ENCODE results near the gene RAB3B.
"Not testable (repeated sequence)": the region's sequence is repeated elsewhere in the genome, so short reads cannot be mapped to it uniquely, and the experiment has no call there.

Gene RAB3B

DNA sequence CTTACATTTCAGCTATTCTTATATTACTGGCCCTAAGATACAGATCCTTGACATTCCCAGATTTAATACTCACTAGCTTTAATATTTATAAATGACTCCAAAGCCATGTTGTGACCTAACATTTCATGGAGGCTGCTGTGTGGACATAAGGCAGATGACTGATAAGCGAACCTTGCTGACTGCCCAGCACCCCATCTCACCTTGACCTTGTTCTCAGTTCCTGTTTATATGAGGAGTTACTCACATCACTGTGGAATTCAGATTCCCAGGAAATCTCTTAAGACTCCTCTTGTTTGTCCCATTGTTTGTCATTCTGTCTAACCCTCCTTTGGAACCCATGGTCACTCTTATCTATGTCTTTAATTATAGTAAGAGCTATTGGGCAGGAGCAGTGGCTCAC, 21.9 kb downstream of the RAB3B start:
- DNase-seq (no peak), ATAC-seq (no peak)
- Mint-ChIP-seq H3K4me1 (peaks cover 3% of the 10 kb centered on the region), H3K27ac (no peak overlapping the region), H3K27me3 (no peaks in the 10 kb centered on the region), H3K9me3 (no peaks in the 10 kb centered on the region), H3K4me3 (no peak overlapping the region)

DNA sequence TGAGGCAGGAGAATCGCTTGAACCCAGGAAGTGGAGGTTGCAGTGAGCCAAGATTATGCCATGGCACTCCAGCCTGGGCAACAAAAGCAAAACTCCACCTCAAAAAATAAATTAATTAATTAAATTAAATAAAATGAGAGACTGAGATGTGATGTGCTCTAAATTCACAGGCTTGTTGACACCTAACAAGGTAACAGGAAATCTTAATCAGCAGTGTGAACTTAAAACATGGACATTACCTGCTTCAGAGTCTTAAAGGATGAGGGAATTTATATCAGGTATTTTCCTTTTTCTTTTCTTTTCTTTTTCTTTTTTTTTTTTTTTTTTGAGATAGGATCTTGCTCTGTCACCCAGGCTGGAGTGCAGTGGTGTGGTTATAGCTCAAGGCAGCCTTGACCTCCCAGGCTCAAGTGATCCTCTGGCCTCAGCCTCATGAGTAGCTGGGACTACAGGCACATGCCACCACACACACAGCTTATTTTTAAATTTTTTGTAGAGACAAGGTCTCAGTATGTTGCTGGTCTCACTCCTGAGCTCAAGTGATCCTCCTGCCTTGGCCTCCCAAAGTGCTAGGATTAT, 23.2 kb downstream of the RAB3B start:
- ATAC-seq, H3K4me1 Mint-ChIP-seq, H3K9me3 Mint-ChIP-seq, H3K27ac Mint-ChIP-seq, H3K4me3 Mint-ChIP-seq, DNase-seq, H3K27me3 Mint-ChIP-seq: not testable (repeated sequence)

DNA sequence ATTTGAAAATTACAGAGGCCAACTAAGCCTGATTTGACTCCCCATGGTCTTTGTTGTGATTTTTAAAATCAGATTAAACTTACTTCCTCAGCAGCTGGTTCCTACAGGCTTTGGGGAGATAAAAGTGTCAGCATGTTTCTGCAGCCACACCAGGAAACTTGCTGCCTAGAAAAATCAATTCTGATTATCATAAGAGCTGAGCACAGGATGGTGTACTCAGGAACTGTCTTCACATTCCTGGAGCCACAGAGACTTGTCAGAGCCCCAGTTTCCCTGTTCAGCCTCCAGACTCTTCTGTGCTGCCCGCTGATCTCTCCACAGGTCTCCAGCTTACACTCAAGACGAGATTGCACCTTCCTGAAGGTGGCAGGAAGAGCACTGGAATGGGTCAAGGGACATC, 23.9 kb downstream of the RAB3B start:
- ATAC-seq (no peak), DNase-seq (no peak)
- no peaks in the 10 kb centered on the region for H3K4me1 Mint-ChIP-seq
- no peak overlapping the region for H3K27ac Mint-ChIP-seq
- H3K27me3 Mint-ChIP-seq, result no peaks in the 10 kb centered on the region
- no peaks in the 10 kb centered on the region for H3K9me3 Mint-ChIP-seq
- H3K4me3 Mint-ChIP-seq, result no peak overlapping the region

DNA sequence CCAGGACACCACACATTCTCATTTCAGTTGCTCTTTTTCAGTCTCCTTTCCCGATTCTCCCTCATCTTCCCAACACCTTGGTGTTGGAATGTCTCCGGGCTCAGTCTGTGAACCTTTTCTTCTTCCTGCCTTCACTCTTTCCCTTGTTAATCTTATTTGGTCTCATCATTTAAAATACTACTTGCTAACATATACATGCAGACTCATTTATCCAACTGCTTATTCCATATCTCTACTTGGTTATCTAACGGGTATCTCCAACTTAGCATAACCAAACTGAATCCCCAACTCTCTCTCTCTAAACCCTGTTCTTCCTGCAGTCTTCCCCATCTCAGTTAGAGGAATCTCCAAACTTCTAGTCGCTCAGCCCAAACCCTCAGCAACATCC, 26.2 kb downstream of the RAB3B start:
- Mint-ChIP-seq H3K4me3 (no peak overlapping the region), H3K9me3 (no peaks in the 10 kb centered on the region), H3K27ac (no peak overlapping the region), H3K4me1 (no peaks in the 10 kb centered on the region), H3K27me3 (peaks cover 7% of the 10 kb centered on the region)
- DNase-seq (no peak), ATAC-seq (no peak)

DNA sequence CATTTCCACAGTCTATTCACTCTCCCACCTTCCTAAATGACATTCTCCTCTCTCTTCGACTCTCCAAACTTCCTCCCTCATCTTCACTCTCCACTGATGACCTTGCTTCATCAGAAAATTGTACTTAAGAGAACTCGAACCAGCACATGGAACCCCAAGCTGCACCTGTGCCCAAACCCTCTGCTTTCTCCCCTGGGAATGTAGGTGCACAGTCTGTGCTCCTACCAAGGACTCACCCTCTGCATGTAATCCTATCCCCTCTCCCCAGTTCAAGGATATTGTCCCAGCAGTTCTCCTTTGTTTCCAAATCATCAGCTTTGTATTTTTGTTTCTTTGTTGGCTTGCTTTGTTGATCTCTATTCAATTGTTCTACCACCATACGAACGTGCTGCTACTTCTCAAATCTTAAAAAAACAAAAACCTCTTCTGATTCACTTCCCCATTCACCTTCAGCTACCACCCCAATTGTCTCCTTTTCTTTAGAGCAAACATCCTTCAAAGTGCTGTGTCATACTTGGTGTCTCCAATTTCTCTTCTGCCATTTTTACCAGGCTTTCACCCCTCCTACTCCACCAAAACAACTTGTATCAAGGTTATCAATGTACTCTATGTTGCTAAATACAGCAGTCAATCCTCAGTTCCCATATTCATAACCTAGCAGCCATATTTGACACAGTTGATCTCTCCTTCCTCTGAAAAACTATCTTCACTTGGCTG, 26.8 kb downstream of the RAB3B start:
- DNase-seq (no peak), ATAC-seq (no peak)
- Mint-ChIP-seq H3K27ac (no peak overlapping the region), H3K4me3 (no peak overlapping the region), H3K9me3 (no peaks in the 10 kb centered on the region), H3K27me3 (peaks cover 7% of the 10 kb centered on the region), H3K4me1 (no peaks in the 10 kb centered on the region)

DNA sequence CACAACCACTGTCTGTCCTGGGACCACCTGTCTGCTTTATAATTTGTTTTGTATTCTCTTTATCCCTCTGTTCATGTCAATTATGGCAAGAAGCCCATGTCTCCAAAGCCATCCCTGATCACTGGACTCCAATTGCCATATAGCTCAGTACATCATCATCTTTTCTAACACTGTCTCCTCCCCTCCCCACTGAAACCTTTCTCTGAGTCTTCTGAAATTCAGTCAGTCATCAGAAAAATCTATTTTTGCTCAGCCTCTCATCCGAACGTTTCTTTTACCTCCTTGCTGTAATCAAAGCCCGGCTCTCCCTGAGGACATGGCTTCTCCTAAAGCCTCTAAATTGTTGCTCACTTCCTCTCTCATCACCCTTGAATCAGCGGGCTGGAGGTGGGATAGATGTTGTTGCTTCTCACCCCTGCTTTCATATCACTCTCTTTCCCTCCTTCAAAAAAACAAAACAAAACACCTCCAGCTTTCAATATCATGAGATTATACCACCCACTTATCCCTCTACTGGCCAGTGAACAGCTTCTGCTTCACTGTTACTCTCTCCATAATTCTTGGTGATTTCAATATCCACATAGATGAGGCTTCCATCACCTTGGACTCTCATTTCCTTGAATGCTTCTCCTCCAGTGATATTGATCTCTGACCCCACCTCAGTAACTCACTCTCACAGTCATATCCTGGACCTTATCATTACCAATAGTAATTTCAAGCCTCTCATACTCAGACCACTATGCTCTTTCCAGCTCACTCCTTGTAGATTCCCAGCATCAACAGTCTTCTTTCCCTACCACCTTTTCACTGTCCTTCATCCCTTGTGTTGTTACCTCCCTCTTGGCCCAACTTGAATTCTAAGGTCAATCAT, 27.8 kb downstream of the RAB3B start:
- no peak overlapping the region for H3K27ac Mint-ChIP-seq
- DNase-seq (no peak), ATAC-seq (no peak)
- H3K4me3 Mint-ChIP-seq, result no peak overlapping the region
- H3K4me1 Mint-ChIP-seq, result no peaks in the 10 kb centered on the region
- H3K27me3 Mint-ChIP-seq, result peaks cover 7% of the 10 kb centered on the region
- H3K9me3 Mint-ChIP-seq, result no peaks in the 10 kb centered on the region

DNA sequence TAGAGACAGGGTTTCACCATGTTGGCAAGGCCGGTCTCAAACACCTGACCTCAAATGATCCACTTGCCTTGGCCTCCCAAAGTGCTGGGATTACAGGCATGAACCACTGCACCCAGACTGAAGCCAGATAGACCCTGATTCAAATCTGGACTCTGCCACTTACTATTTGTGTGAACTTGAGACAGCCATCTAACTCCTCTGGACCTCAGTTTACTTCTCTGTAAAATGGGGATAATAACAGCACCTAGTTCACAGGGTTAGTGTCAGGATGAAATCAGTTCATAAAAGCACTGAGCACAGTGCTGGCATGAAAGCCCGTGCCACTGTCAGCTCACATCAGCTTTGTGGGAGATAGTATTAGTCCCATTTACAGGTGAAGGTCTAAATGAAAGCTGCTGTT, 28.5 kb downstream of the RAB3B start:
- DNase-seq (no peak), ATAC-seq (no peak)
- Mint-ChIP-seq H3K4me3 (no peak overlapping the region), H3K4me1 (no peaks in the 10 kb centered on the region), H3K27me3 (peaks cover 7% of the 10 kb centered on the region), H3K27ac (no peak overlapping the region), H3K9me3 (no peaks in the 10 kb centered on the region)

DNA sequence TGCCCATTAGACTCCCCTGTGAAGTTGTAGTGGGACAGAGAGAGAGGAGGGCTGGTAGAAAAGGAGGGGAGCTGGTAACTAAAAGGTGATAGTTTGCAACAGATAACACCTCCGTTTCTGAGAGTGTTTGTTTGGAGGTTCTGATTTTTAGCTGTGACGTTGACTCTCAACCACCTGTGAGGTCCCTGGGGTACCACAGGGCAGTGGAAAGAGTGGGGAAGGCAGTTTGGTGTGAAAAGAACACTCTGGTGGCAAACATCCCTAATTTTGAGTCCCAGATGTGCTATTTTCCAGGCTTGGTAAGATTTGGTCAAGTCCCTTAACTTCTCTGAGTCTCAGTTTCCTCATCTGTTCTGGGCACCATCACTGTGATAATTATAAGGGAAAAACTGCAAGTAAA, 29.3 kb downstream of the RAB3B start:
- Mint-ChIP-seq H3K27me3 (peaks cover 7% of the 10 kb centered on the region), H3K4me3 (no peak overlapping the region), H3K27ac (no peak overlapping the region), H3K4me1 (peaks cover 7% of the 10 kb centered on the region), H3K9me3 (no peaks in the 10 kb centered on the region)
- ATAC-seq, result no peak
- no peak for DNase-seq

DNA sequence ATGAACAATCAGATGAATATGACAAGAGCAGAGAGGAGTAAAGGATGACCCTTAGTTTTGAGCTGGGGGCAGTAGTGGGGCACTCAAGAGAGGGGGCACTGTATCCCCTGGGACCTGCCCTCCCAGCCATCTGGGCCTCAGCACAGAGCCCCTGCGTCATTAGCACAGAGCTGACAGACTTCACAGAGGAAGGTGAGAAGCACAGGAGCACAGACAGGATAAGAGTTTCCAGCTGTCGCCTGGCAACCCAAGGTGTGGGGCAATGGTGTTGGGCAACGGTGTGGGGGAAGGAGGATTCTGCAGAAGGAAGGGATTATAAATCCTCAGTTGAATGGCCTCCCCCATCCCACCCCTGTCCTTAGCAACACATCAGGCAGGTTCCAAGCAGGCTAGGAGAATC, 30.2 kb downstream of the RAB3B start:
- H3K27ac Mint-ChIP-seq, result no peak overlapping the region

DNA sequence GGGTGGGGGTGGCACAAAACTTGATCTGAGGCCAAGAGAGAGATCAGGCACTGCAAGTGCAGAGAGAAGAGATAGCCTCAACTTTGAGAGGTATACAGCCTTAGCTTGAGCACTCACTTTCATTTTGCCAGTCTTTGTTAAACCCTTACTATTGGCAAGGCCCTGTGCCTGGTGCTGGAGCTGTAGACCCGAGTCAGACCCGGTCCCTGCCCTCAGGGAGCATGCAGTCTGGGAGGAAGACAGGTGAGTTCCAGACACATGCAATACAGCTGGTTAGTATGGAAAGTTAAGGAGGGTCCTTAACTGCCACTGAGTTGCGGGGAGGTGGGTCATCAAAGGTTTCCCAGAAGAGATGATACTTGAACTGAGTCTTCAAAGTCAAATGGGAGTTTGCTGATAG, 31.7 kb downstream of the RAB3B start:
- Mint-ChIP-seq H3K27me3 (peaks cover 7% of the 10 kb centered on the region), H3K9me3 (no peaks in the 10 kb centered on the region), H3K4me3 (no peak overlapping the region), H3K27ac (no peak overlapping the region), H3K4me1 (peaks cover 7% of the 10 kb centered on the region)
- ATAC-seq (no peak), DNase-seq (no peak)

More for the DNA sequence above, 30.2 kb downstream of the RAB3B start:
- DNase-seq, result no peak
- Mint-ChIP-seq H3K27me3 (peaks cover 7% of the 10 kb centered on the region), H3K4me1 (peaks cover 7% of the 10 kb centered on the region), H3K9me3 (no peaks in the 10 kb centered on the region), H3K4me3 (no peak overlapping the region)
- ATAC-seq, result no peak

DNA sequence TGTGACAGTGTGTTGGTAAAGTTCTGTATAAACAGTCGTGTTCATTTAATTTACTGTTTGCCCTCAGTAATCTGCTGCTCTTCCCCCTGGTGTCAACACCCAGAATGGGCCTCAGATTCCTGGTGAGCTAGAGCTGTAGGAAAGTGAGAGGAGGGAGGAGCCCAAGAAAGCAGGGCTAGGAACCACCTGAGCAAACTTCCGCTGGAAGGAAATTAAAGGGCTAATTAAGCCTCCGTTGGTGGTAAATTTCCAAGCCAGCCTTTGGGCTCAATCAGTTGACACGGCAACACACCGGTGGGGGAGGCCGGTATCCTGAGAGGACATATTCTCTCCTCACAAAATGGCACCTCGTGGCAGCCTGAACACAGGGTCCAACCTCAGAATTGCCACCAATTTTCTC, 32.9 kb downstream of the RAB3B start:
- H3K4me3 Mint-ChIP-seq, result no peak overlapping the region
- ATAC-seq (no peak), DNase-seq (no peak)
- peaks cover 7% of the 10 kb centered on the region for H3K27me3 Mint-ChIP-seq
- no peak overlapping the region for H3K27ac Mint-ChIP-seq
- H3K4me1 Mint-ChIP-seq, result peaks cover 14% of the 10 kb centered on the region
- H3K9me3 Mint-ChIP-seq, result no peaks in the 10 kb centered on the region

DNA sequence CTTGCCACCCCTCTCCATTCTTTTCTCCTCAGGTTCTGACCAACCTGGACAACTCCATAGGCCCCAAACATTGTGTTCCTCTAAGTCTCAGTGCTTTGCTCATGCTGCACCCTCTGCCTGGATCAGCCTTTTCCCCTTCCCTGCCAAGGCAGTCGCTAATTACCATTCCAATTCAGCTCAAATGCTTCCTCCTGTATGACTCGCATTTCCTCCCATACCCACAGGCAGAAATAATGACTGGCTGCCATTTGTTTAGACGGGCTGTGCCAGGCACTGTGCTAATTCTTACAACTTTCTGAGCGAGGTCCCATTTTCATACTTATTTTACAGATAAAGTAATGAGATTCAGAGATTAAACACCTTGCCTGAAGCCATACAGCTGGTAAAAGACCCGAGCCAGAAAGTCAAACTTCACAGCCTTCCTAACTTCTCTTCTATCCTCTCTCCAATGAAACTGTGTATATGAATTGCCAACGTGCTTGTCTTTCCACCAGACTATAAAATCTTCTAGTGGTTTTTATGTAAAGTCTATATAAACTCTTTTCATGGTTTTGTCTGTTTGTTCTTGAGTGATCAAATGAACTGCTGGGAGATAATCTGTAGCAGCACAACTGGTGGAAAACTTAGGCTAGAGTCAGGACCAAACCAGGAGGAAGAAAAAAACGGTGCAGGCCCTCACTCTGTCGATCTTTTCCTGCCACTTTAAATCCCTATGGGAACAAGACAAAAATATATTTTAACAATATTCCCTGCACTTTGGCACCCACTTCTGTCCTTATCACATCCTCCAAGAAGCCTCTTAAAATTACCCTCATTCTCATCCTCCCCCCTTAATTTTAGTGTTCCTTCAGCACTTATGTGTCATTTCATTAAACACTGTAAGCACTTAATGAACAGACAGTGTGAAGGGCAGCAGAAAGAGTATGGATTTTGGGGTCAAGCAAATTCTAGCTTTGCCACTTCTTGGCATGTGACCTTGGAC, 33.7 kb downstream of the RAB3B start:
- no peak for DNase-seq
- H3K27ac Mint-ChIP-seq, result no peak overlapping the region
- no peaks in the 10 kb centered on the region for H3K9me3 Mint-ChIP-seq
- no peak overlapping the region for H3K4me3 Mint-ChIP-seq
- peaks cover 7% of the 10 kb centered on the region for H3K27me3 Mint-ChIP-seq
- peaks cover 16% of the 10 kb centered on the region for H3K4me1 Mint-ChIP-seq
- no peak for ATAC-seq

DNA sequence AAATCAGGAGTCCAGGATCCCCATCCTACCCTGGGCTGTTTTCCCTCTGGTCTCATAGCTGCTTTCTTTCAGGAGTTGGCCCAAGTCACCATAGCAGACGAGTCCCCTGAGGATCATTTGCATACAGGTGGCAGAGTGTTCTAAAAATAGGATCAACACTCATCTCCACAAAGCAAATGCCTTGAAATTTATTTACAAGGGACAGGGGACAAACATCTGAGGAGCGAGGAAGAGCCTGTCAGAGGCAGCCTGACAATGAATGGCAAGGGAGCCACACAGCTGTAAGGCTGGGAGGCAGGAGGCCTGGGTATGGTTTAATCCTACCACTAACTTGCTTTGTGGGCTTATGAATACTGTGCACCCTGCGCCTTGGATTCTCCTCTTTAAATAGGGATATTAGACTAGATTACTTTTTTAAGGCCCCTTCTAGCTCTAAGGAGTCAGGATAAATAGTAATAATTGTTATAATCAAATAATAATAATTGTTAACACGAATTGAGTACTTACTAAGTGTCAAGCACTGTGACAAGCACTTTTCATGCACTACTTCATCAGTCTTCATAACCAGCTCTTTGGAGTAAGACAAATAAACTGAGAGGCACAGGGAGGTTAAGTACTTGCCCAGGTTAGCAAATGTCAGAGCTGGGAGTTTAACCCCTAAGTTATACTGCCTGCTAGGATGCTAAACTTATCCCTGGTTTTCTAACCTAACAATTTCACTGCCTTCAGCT, 34.5 kb downstream of the RAB3B start:
- peaks cover 7% of the 10 kb centered on the region for H3K27me3 Mint-ChIP-seq
- no peak overlapping the region for H3K27ac Mint-ChIP-seq
- H3K4me3 Mint-ChIP-seq, result no peak overlapping the region
- H3K4me1 Mint-ChIP-seq, result peaks cover 16% of the 10 kb centered on the region
- no peaks in the 10 kb centered on the region for H3K9me3 Mint-ChIP-seq
- DNase-seq (no peak), ATAC-seq (no peak)

DNA sequence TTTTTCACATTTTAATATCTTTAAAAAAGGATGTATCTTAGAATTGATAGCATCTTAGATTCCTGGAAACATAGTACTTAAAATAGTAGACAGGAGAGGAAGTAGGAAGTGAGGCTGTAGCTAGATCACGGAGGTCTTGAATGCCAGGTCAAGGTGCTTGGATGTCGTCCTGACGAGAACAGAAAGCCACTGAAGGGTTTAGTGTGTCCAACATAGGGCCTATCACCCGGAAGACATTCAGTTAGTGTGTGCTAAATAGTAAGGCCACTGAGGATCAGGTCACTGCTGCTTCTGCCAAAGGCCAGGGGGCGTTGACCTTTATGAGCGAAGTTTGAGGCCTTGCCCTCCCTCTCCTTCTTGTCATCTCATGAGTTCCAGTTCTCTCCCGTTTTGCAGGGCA, 35.7 kb downstream of the RAB3B start:
- ATAC-seq (no peak), DNase-seq (no peak)
- Mint-ChIP-seq H3K9me3 (peaks cover 0 to 2% of the 10 kb centered on the region in 2 donors), H3K27me3 (peaks cover 2% of the 10 kb centered on the region), H3K4me1 (peaks cover 16% of the 10 kb centered on the region), H3K27ac (no peak overlapping the region), H3K4me3 (no peak overlapping the region)

DNA sequence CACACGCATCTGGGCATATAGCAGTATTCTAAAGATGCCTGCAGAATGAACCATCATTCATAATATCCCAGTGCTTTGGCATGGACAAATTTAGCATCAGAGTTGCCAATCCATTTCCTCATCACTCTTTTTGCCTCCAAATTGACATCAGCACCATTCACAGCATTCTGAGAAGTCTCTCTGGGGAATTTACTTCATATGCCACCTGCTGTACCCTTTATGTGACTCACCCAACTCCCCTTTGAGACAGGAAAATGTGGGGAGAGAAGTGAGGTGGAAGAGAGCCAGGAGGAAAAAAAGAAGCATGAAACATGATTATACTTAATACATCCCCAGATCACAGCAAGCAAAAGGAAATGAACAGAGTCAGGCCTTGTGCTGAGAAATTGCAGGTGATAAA, 37.4 kb downstream of the RAB3B start:
- Mint-ChIP-seq H3K4me3 (no peak overlapping the region), H3K9me3 (peaks cover 0 to 9% of the 10 kb centered on the region in 2 donors)
- no peak for ATAC-seq

More for the DNA sequence above, 37.4 kb downstream of the RAB3B start:
- Mint-ChIP-seq H3K4me1 (peaks cover 16% of the 10 kb centered on the region), H3K27ac (no peak overlapping the region), H3K27me3 (no peaks in the 10 kb centered on the region)
- DNase-seq, result no peak
